Mesenchymal stem cell (in vitro differentiated cells and primary cell): Measurements from ENCODE around the gene PTPRD.

ENCODE experiments used
- DNase-seq: peaks from one replicate; pipeline ENCODE4 v3.0.0-alpha.2; 2013
- H2AFZ ChIP-seq: one replicate; pipeline ENCODE4 v1.6.1; 2013; ENCODE audit warnings: low read depth, mild to moderate bottlenecking, control low read depth, inconsistent platforms, low read length, moderate library complexity
- H2AK5ac ChIP-seq: 2 replicates; pipeline ENCODE4 v1.6.1; 2013; ENCODE audit warnings: low read length, moderate library complexity, mild to moderate bottlenecking, inconsistent platforms; ENCODE audit not compliant: severe bottlenecking
- H2BK120ac ChIP-seq: one replicate; pipeline ENCODE4 v1.6.1; 2013; ENCODE audit warnings: low read depth, mild to moderate bottlenecking, inconsistent platforms, low read length, moderate library complexity
- H2BK12ac ChIP-seq, 2 experiments: one replicate each; pipeline ENCODE4 v1.6.1; 2013; ENCODE audit warnings: inconsistent platforms in 2 of 2, low read length in 2 of 2, mild to moderate bottlenecking in 2 of 2, moderate library complexity in 2 of 2, control low read depth in 1 of 2
- H2BK15ac ChIP-seq: one replicate; pipeline ENCODE4 v1.6.1; 2013; ENCODE audit warnings: mild to moderate bottlenecking, low read depth, inconsistent platforms; ENCODE audit not compliant: poor library complexity, severe bottlenecking
- H2BK5ac ChIP-seq: 2 replicates; pipeline ENCODE4 v1.6.1; 2013; ENCODE audit warnings: low read depth, mild to moderate bottlenecking, low read length, control low read depth, inconsistent platforms; ENCODE audit not compliant: poor library complexity, severe bottlenecking
- H3K14ac ChIP-seq, 2 experiments: one replicate each; pipeline ENCODE4 v1.6.1; 2013; ENCODE audit warnings: inconsistent platforms in 2 of 2, low read length in 2 of 2, control low read depth in 1 of 2, mild to moderate bottlenecking in 1 of 2, moderate library complexity in 1 of 2
- H3K18ac ChIP-seq, 2 experiments: one replicate each; pipeline ENCODE4 v1.6.1; 2013; ENCODE audit warnings: inconsistent platforms in 2 of 2, low read length in 2 of 2, control low read depth in 1 of 2, low read depth in 1 of 2, mild to moderate bottlenecking in 1 of 2
- H3K23ac ChIP-seq, 2 experiments: one replicate each; pipeline ENCODE4 v1.6.1; 2013; ENCODE audit warnings: inconsistent platforms in 2 of 2, low read length in 2 of 2, mild to moderate bottlenecking in 2 of 2, moderate library complexity in 2 of 2, control low read depth in 1 of 2
- H3K27ac ChIP-seq: 2 replicates; pipeline ENCODE4 v1.5.1; 2013; ENCODE audit warnings: mild to moderate bottlenecking, moderate library complexity, low read length, control low read depth, inconsistent platforms; ENCODE audit not compliant: poor library complexity, severe bottlenecking
- H3K27me3 ChIP-seq, 2 experiments: 2 replicates each; pipeline versions ENCODE4 v1.6.1 to v1.7.0; 2013; ENCODE audit warnings: low read length in 2 of 2, mild to moderate bottlenecking in 2 of 2, moderate library complexity in 2 of 2, control low read depth in 1 of 2, inconsistent platforms in 1 of 2; ENCODE audit not compliant: control insufficient read depth in 1 of 2, insufficient read depth in 1 of 2
- H3K36me3 ChIP-seq, 2 experiments: 2 replicates each; pipeline versions ENCODE4 v1.6.1 to v1.7.0; 2013; ENCODE audit warnings: low read length in 2 of 2, control low read depth in 1 of 2, inconsistent platforms in 1 of 2, low read depth in 1 of 2, mild to moderate bottlenecking in 1 of 2; ENCODE audit not compliant: insufficient read depth in 2 of 2, control insufficient read depth in 1 of 2
- H3K4ac ChIP-seq, 2 experiments: one replicate each; pipeline ENCODE4 v1.6.1; 2013; ENCODE audit warnings: inconsistent platforms in 2 of 2, low read length in 2 of 2, mild to moderate bottlenecking in 2 of 2, moderate library complexity in 2 of 2, control low read depth in 1 of 2, low read depth in 1 of 2
- H3K4me1 ChIP-seq: 2 replicates; pipeline ENCODE4 v1.6.1; 2013; ENCODE audit warnings: low read depth, low read length, control low read depth; ENCODE audit not compliant: control insufficient read depth, insufficient read depth
- H3K4me2 ChIP-seq: 2 replicates; pipeline ENCODE4 v1.6.1; 2013; ENCODE audit warnings: low read length, mild to moderate bottlenecking, inconsistent platforms; ENCODE audit not compliant: poor library complexity, severe bottlenecking
- H3K4me3 ChIP-seq, 2 experiments: 2 replicates each; pipeline versions ENCODE4 v1.5.1 to v1.7.0; 2013; ENCODE audit warnings: low read length in 2 of 2, mild to moderate bottlenecking in 2 of 2, control low read depth in 1 of 2, low read depth in 1 of 2; ENCODE audit not compliant: insufficient read depth in 1 of 2
- H3K79me1 ChIP-seq: replicated peaks from 2 replicates; pipeline ENCODE4 v1.6.1; 2013; ENCODE audit warnings: mild to moderate bottlenecking, control low read depth, low read length, inconsistent platforms; ENCODE audit not compliant: poor library complexity, severe bottlenecking
- H3K9ac ChIP-seq: 2 replicates; pipeline ENCODE4 v1.7.0; 2013; ENCODE audit warnings: mild to moderate bottlenecking, low read length, moderate library complexity
- H3K9me3 ChIP-seq: 2 replicates; pipeline ENCODE4 v1.7.0; 2013; ENCODE audit warnings: mild to moderate bottlenecking, low read length; ENCODE audit not compliant: control insufficient read depth
- H4K8ac ChIP-seq: one replicate; pipeline ENCODE4 v1.6.1; 2013; ENCODE audit warnings: inconsistent platforms, mild to moderate bottlenecking, low read length, moderate library complexity
- H4K91ac ChIP-seq: one replicate; pipeline ENCODE4 v1.6.1; 2013; ENCODE audit warnings: mild to moderate bottlenecking, low read length, inconsistent platforms
- WGBS: methylation state at CpG from one replicate; pipeline ENCODE4 v1.1.7; 2013; ENCODE audit warnings: mixed read lengths; 5-methylcytosine and 5-hydroxymethylcytosine counted together

The PTPRD gene

GRCh38 chr9:10253341-10253740, 359.5 kb downstream of the PTPRD start:
- Histone ChIP-seq H3K9me3 (no peaks in the 10 kb centered on the region), H3K27ac (no peak overlapping the region), H2BK12ac (no peak overlapping the region), H4K91ac (no peak overlapping the region), H3K4me2 (no peak overlapping the region), H2BK120ac (no peak overlapping the region), H3K36me3 (no peaks in the 10 kb centered on the region), H2AFZ (no peak overlapping the region), H3K23ac (no peak overlapping the region), H3K79me1 (no peaks in the 10 kb centered on the region), H2BK15ac (no peak overlapping the region), H3K14ac (no peak overlapping the region), H3K27me3 (no peaks in the 10 kb centered on the region), H2BK5ac (no peak overlapping the region), H3K4ac (no peak overlapping the region), H4K8ac (no peak overlapping the region), H3K4me3 (no peak overlapping the region), H3K18ac (no peak overlapping the region), H3K9ac (no peak overlapping the region), H2AK5ac (no peak overlapping the region), H3K4me1 (no peaks in the 10 kb centered on the region)
- WGBS = 97% methylated on average over 3 of the region's 4 CpGs
- no peak for DNase-seq

DNA sequence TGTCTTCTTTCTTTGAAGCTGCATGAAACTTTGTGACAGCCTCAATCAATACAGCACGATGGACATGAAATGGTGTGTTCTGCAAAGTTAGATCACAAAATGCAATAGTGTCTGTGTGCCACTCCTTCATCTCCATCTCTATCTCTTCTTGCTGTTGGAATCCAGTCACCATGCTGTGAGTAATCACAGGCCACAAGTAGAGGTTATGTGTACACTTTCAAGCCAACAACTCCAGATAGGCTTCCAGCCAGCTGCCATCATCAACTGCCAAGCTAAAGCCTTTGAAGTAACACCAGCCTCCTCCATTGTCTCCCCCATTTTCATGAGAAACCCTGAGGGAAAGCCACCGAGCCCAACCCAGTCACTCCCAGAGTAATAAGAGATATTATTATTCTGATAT, 360.6 kb downstream of the PTPRD start:
- Histone ChIP-seq H3K4ac (no peak overlapping the region), H2AK5ac (no peak overlapping the region)
- peak; percentile 18 for DNase-seq

GRCh38 chr9:10251490-10251889, 361.3 kb downstream of the PTPRD start:
- Histone ChIP-seq H3K23ac (no peak overlapping the region), H3K4me1 (no peaks in the 10 kb centered on the region), H4K91ac (no peak overlapping the region), H3K14ac (no peak overlapping the region), H2AFZ (no peak overlapping the region), H3K18ac (no peak overlapping the region), H2BK5ac (no peak overlapping the region), H3K4me2 (no peak overlapping the region), H3K9ac (no peak overlapping the region), H3K36me3 (no peaks in the 10 kb centered on the region), H3K9me3 (no peaks in the 10 kb centered on the region), H4K8ac (no peak overlapping the region), H2BK120ac (no peak overlapping the region), H3K4me3 (no peak overlapping the region), H3K4ac (no peak overlapping the region), H2AK5ac (no peak overlapping the region), H2BK15ac (no peak overlapping the region), H3K27ac (no peak overlapping the region), H3K27me3 (no peaks in the 10 kb centered on the region), H2BK12ac (no peak overlapping the region), H3K79me1 (no peaks in the 10 kb centered on the region)
- no CpG with 5 or more reads among the region's 1 CpG for WGBS
- peak; percentile 55 for DNase-seq

More for the DNA sequence above, 360.6 kb downstream of the PTPRD start:
- H3K14ac ChIP-seq = no peak overlapping the region
- H4K8ac ChIP-seq = no peak overlapping the region
- no peaks in the 10 kb centered on the region for H3K27me3 ChIP-seq
- H2BK15ac ChIP-seq = no peak overlapping the region
- no peak overlapping the region for H2BK5ac ChIP-seq
- no peaks in the 10 kb centered on the region for H3K9me3 ChIP-seq
- H3K18ac ChIP-seq = no peak overlapping the region
- no peak overlapping the region for H3K27ac ChIP-seq
- H3K4me3 ChIP-seq = no peak overlapping the region
- WGBS = 100% methylated on average over 1 of the region's 2 CpGs
- no peak overlapping the region for H3K4me2 ChIP-seq
- H2AFZ ChIP-seq = no peak overlapping the region
- H3K79me1 ChIP-seq = no peaks in the 10 kb centered on the region
- H3K4me1 ChIP-seq = no peaks in the 10 kb centered on the region
- H2BK12ac ChIP-seq = no peak overlapping the region
- H3K36me3 ChIP-seq = no peaks in the 10 kb centered on the region
- no peak overlapping the region for H3K9ac ChIP-seq
- H2BK120ac ChIP-seq = no peak overlapping the region
- no peak overlapping the region for H4K91ac ChIP-seq
- no peak overlapping the region for H3K23ac ChIP-seq

GRCh38 chr9:10250219-10250618, 362.6 kb downstream of the PTPRD start:
- no peak overlapping the region for H2AK5ac ChIP-seq
- no peaks in the 10 kb centered on the region for H3K9me3 ChIP-seq
- no peak overlapping the region for H3K18ac ChIP-seq
- H3K27me3 ChIP-seq = no peaks in the 10 kb centered on the region
- H4K8ac ChIP-seq = no peak overlapping the region
- H3K4ac ChIP-seq = no peak overlapping the region
- H3K27ac ChIP-seq = no peak overlapping the region
- no peak overlapping the region for H3K4me2 ChIP-seq
- no peaks in the 10 kb centered on the region for H3K36me3 ChIP-seq
- WGBS = 75% methylated on average over 1 of the region's 1 CpG
- no peak overlapping the region for H2BK5ac ChIP-seq
- no peak overlapping the region for H3K23ac ChIP-seq
- H2BK12ac ChIP-seq = no peak overlapping the region
- H2AFZ ChIP-seq = no peak overlapping the region
- DNase-seq = peak; percentile 34
- H4K91ac ChIP-seq = no peak overlapping the region
- no peak overlapping the region for H2BK120ac ChIP-seq
- H3K4me3 ChIP-seq = no peak overlapping the region
- no peak overlapping the region for H2BK15ac ChIP-seq
- no peak overlapping the region for H3K9ac ChIP-seq
- no peaks in the 10 kb centered on the region for H3K4me1 ChIP-seq
- H3K14ac ChIP-seq = no peak overlapping the region
- no peaks in the 10 kb centered on the region for H3K79me1 ChIP-seq
